Right lobe of liver (tissue), 4 donors: ENCODE results near the gene NR1I2.

ENCODE experiments used
- CTCF ChIP-seq, 4 donors: fragments of 200-600 bp in 3 of 4; fragments of 450-650 bp in 1 of 4; IDR thresholded peaks; one replicate each; pipeline versions ENCODE4 v1.5.1 to v1.8.0; 2016 to 2022; ENCODE audit warnings: antibody characterized with exemption in 4 of 4, mild to moderate bottlenecking in 2 of 4
- POLR2A ChIP-seq: fragments of 450-650 bp; IDR thresholded peaks from one replicate; pipeline ENCODE4 v1.6.1; 2017; ENCODE audit warnings: antibody characterized with exemption, mild to moderate bottlenecking
- donor health status: DM: no; HTN: no; CAD: no.
- donor health status: DM: no; HTN: no; CAD: no.
- donor health status: DM: no; HTN: yes; CAD: no.

GRCh38 chr3:119741657-119742590 lies 40.0 kb upstream of the NR1I2 start:
- TF ChIP-seq CTCF (IDR thresholded peaks at IDR 0.05), result no peak
- no peak for TF ChIP-seq POLR2A
